Urinary bladder (tissue), 4 donors: ENCODE measurements around the gene LYST. TPM values are rescaled to one million over a fixed set of nuclear protein-coding genes. Genes with fewer than 3 reads are reported as not detected.

Experiments used
- DNase-seq: peaks from one replicate; pipeline ENCODE4 v3.0.0-alpha.2; 2015; ENCODE audit errors: extremely low spot score
- H3K27ac ChIP-seq: one replicate; pipeline ENCODE4 v1.5.1; 2013; ENCODE audit warnings: low read depth, mild to moderate bottlenecking, moderate library complexity
- H3K36me3 ChIP-seq: one replicate; pipeline ENCODE4 v1.6.1; 2013; ENCODE audit warnings: mild to moderate bottlenecking, moderate library complexity; ENCODE audit not compliant: insufficient read depth
- H3K4me1 ChIP-seq: one replicate; pipeline ENCODE4 v1.6.1; 2013; ENCODE audit warnings: mild to moderate bottlenecking, moderate library complexity; ENCODE audit not compliant: insufficient read depth
- H3K4me3 ChIP-seq: one replicate; pipeline ENCODE4 v1.5.1; 2013; ENCODE audit warnings: low read depth, low read length
- WGBS: extraction: QIAGEN DNeasy Blood & Tissue Kit; methylation state at CpG from one replicate; pipeline ENCODE4 v1.1.7; 2013; 5-methylcytosine and 5-hydroxymethylcytosine counted together
- polyA plus RNA-seq: library from polyadenylated mRNA; stranded (reverse); fragments of 200-250 nt; gene quantifications from one replicate; pipeline ENCODE4 v1.2.3, GENCODE V29; 2013
- total RNA-seq: library from RNA; depleted of rRNA; stranded (reverse); fragments of >200 nt; gene quantifications from one replicate; pipeline ENCODE4 v1.2.3, GENCODE V29; 2014
- donor health status: healthy with polysubstance abuse.
- donor health status: healthy.

Gene LYST
- total and polyA plus RNA-seq, 2 donors, result 10.6 to 62.7 TPM

GRCh38 chr1:235901461-235901860 is 34.8 kb upstream of the LYST start:
- DNase-seq, result no peak
- WGBS, result 88% methylated on average over 2 of the region's 2 CpGs

DNA sequence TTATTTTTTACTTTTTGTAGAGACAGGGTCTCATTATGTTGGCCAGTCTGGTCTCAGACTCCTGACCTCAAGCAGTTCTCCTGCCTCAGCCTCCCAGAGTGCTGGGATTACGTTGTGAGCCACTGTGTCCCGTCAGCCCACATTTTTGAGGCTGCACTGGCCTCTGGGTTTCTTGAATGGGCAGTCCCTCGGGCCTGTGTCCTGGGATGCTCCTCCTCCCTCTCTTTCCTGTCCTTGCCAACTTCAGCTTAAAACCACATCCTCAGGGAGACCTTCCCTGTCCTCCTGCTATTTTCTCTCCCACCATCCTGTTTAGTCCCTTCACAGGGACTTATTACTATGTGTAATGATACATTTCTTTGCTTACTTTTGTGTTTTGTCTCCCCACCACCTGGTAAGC is 31.4 kb upstream of the LYST start:
- Histone ChIP-seq H3K27ac (no peak overlapping the region), H3K4me1 (no peaks in the 10 kb centered on the region), H3K36me3 (no peaks in the 10 kb centered on the region), H3K4me3 (no peak overlapping the region)
- WGBS, result 73% methylated on average over 3 of the region's 3 CpGs
- no peak for DNase-seq

More at GRCh38 chr1:235901461-235901860, 34.8 kb upstream of the LYST start:
- Histone ChIP-seq H3K36me3 (no peaks in the 10 kb centered on the region), H3K4me3 (no peak overlapping the region), H3K27ac (no peak overlapping the region), H3K4me1 (no peaks in the 10 kb centered on the region)

- 94% methylated on average over 2 of the region's 2 CpGs for WGBS
- H3K4me1 ChIP-seq, result no peaks in the 10 kb centered on the region
- no peak overlapping the region for H3K27ac ChIP-seq
- H3K36me3 ChIP-seq, result no peaks in the 10 kb centered on the region
- no peak for DNase-seq
- H3K4me3 ChIP-seq, result no peak overlapping the region
These were observed 27.1 kb upstream of the LYST start for GRCh38 chr1:235893840-235894239.

DNA sequence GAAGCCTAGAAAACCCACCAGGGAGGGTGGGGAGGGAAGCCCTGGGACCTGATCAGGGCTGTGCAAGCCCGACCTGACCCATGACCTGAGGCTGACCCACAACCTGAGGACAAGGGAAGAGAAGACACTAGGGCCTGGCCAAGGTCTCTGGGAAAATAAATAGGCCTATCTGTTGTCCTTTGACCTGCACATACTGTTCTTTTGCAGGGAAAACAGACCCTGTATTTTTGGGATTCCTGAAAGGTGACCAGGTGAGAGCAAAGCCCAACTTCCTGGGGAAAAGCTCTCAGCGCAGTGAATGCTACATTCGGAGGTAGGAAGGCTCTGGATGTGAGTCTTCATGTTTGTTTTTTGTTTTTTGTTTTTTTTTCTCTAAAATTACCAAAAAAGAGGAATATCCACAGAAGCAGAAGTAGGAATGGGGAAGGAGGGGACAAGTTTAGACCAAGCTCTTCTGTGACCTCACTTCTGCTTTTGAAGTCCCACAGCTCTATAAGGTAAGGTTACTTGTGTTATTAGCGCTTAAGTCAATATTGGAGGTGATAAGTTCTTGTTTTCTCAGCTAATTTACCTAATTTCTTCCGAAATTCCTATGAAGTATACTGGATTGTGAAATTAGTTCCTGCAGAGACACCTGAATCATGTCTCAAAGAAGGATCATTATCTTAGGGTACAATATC is 26.2 kb upstream of the LYST start:
- no peak for DNase-seq
- Histone ChIP-seq H3K4me1 (no peaks in the 10 kb centered on the region), H3K27ac (no peak overlapping the region), H3K36me3 (no peaks in the 10 kb centered on the region), H3K4me3 (no peak overlapping the region)
- 89% methylated on average over 5 of the region's 5 CpGs for WGBS

DNA sequence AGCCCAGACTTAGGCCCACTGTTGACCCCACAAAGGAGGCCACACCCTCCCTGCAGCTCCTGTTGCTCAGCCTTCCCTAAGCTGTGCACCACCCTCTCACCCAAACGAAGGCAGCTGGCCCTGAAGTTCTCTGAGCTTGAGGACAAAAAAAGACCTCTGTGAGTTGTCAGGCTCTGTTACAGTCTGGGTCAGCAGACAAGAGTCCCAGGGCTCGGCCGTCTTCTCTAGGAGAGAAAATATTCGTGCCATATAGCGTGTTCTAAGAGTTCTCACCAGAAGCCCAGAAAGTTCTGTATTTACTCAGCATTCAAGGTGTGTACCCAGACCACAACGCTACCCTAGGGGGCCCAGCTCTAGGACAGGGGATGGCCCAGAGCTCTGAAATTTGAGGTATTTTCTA is 25.5 kb upstream of the LYST start:
- 75% methylated on average over 6 of the region's 6 CpGs for WGBS
- Histone ChIP-seq H3K27ac (no peak overlapping the region), H3K4me3 (no peak overlapping the region), H3K36me3 (no peaks in the 10 kb centered on the region), H3K4me1 (no peaks in the 10 kb centered on the region)
- DNase-seq, result no peak

- no peak overlapping the region for H3K4me3 ChIP-seq
- 92% methylated on average over 8 of the region's 8 CpGs for WGBS
- no peaks in the 10 kb centered on the region for H3K36me3 ChIP-seq
- DNase-seq, result no peak
- no peak overlapping the region for H3K27ac ChIP-seq
- no peaks in the 10 kb centered on the region for H3K4me1 ChIP-seq
These were observed 21.5 kb upstream of the LYST start for GRCh38 chr1:235888119-235888643.

DNA sequence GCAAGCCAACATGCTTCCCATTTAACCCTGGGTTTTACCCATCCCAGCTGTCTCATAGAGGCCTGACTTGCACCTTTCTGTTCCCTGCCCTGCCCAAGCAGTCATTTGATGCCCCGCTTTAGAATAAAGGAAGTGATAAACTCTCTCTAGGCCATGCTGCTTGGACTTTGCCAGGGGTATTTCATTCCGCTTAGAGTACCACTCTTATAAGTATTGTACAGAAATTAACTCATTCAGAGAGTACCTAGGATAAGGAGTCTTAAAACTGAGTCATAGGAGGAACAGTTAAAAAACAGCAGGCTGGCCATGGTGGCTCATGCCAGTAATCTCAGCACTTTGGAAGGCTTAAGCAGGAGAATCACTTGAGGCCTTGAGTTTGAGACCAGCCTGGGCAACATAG is 21.0 kb upstream of the LYST start:
- Histone ChIP-seq H3K36me3 (no peaks in the 10 kb centered on the region), H3K27ac (no peak overlapping the region), H3K4me3 (no peak overlapping the region), H3K4me1 (no peaks in the 10 kb centered on the region)
- no peak for DNase-seq
- WGBS, result 89% methylated on average over 2 of the region's 2 CpGs

GRCh38 chr1:235885655-235886262 is 19.1 kb upstream of the LYST start:
- Histone ChIP-seq H3K4me1 (no peaks in the 10 kb centered on the region), H3K4me3 (no peak overlapping the region), H3K27ac (no peak overlapping the region), H3K36me3 (no peaks in the 10 kb centered on the region)
- no peak for DNase-seq
- whole genome bisulfite sequencing, result 78% methylated on average over 3 of the region's 3 CpGs

DNA sequence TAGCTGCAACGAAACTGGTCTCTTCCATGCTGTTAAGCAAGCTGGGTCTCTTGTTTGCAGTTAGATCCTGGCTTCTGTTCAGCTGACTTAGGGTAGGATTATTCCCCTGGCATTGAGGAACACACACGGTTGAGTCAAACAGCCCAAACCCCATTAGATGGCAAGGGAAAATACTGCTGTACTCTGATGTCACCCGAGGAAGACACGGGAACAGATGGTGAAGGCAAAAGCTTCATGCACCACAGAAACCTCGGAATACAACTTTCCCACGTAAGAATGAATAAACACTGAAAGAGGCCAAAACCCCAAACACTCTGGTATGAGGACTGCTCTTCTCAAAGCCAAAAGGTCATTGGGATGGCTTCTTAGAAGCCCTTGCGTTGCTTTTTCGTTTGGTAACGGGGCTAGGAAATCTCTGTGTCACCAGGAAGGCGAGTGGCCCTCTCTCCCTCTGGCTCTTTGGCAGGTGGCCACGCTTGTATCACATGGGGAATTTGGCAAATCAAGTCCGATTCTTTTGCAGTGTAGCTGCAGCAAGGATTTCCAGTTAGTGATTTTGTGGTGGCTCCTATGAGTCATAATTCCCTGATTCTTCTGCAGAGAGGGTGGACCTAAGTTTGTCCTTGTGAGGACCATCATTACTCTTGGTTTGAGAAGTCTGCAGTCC is 16.7 kb upstream of the LYST start:
- H3K4me3 ChIP-seq, result no peak overlapping the region
- H3K36me3 ChIP-seq, result no peaks in the 10 kb centered on the region
- no peaks in the 10 kb centered on the region for H3K4me1 ChIP-seq
- DNase-seq, result no peak
- H3K27ac ChIP-seq, result no peak overlapping the region
- WGBS, result 13% methylated on average over 12 of the region's 12 CpGs

- DNase-seq, result no peak
- Histone ChIP-seq H3K27ac (no peak overlapping the region), H3K4me3 (no peak overlapping the region), H3K4me1 (no peaks in the 10 kb centered on the region), H3K36me3 (no peaks in the 10 kb centered on the region)
- WGBS, result 38% methylated on average over 6 of the region's 6 CpGs
These were observed 16.1 kb upstream of the LYST start for GRCh38 chr1:235882816-235883215.

DNA sequence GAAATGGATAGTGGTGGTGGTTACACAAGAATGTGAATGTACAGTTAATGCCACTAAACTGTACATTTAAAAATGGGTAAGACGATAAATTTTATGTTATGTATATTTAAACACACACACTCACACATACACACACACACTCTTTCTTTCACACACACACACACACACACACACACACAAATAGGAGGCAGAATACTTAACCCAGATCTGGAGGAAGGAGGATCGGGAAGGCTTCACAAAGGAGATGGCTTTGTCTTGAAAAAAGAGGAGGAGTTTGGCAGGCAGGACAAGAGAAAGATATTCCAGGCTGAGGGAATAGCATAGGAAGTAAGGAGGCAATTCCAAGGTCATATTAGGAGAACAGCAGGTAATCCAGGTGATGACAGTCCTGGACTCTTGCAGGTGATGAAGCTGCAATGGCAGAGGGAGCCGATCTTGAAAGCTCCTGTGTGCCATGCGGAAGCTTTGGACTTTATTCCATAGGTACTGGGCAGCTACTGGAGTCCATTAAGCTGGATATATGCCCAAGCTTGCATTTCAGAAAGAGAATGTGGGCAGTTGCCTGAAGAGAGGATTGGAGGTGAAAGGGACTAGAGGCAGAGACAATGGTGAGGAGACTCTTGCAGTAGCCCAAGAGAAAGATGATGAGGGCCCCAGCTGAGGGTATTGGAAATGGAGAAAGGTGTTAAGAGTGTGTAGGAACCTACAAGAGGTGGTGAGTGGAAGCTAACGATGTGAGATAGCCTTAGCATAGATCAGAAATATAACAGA is 15.4 kb upstream of the LYST start:
- no peaks in the 10 kb centered on the region for H3K4me1 ChIP-seq
- 87% methylated on average over 5 of the region's 5 CpGs for WGBS
- no peak for DNase-seq
- H3K27ac ChIP-seq, result no peak overlapping the region
- H3K4me3 ChIP-seq, result no peak overlapping the region
- H3K36me3 ChIP-seq, result no peaks in the 10 kb centered on the region

GRCh38 chr1:235878082-235878811 is 11.5 kb upstream of the LYST start:
- no peaks in the 10 kb centered on the region for H3K4me1 ChIP-seq
- H3K27ac ChIP-seq, result no peak overlapping the region
- H3K36me3 ChIP-seq, result no peaks in the 10 kb centered on the region
- no peak overlapping the region for H3K4me3 ChIP-seq
- DNase-seq, result no peak
- WGBS, result 65% methylated on average over 6 of the region's 6 CpGs

DNA sequence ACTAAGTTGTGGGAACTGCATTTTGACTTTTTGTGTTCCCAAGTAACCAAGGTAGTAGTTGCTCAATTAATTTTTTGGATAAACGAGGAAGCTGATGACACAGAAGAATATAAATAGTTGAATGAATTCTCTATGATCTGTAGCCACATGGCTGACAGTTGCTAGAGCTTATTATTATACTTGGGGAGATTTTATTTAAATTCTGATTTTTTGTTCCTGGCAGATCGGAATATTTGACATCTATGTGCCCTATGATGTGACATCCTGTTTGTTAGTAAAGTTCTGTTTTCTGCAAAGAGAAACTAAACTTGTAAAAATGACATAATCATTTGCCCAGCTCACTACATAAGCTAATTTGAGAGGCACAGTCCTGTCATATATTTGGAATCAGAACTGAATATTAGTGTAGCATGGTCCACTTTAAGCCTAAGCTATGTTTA is 9.7 kb upstream of the LYST start:
- H3K4me1 ChIP-seq, result no peaks in the 10 kb centered on the region
- H3K27ac ChIP-seq, result no peak overlapping the region
- no peak overlapping the region for H3K4me3 ChIP-seq
- no peaks in the 10 kb centered on the region for H3K36me3 ChIP-seq
- 69% methylated on average over 2 of the region's 2 CpGs for WGBS
- DNase-seq, result no peak
